HCT116 (cell line): ENCODE measurements around the gene NAA25. TPM values are rescaled to one million over a fixed set of nuclear protein-coding genes. Genes with fewer than 3 reads are reported as not detected.

ENCODE experiments used
- ATAC-seq: fragments of 200-7000 bp; cut with Tn5 transposase; 2 replicates; pipeline ENCODE4 v1.9.1; 2020; ENCODE audit warnings: mild to moderate bottlenecking, moderate library complexity
- BruUV-seq: library from RNA; stranded (reverse); fragments of 400-500 nt; replicated peaks from 2 replicates; lab custom pipeline; 2021; lab: Mats Ljungman, UMichigan
- CTCF ChIA-PET: fragments of 300-600 bp; sonication (Branson Sonifier 250); formaldehyde crosslinking; loops from one replicate; lab custom pipeline; 2021; ENCODE audit warnings: antibody characterized with exemption; lab: Charles Lee
- POLR2A ChIA-PET: fragments of 300-600, 350-600 bp; sonication (Branson Sonifier 250); formaldehyde crosslinking; loops from one replicate; lab custom pipeline; 2021; ENCODE audit warnings: antibody characterized with exemption; lab: Charles Lee
- RAD21 ChIA-PET, 2 experiments: fragments of 300-600 bp; sonication (Branson Sonifier 250); formaldehyde crosslinking; loops; one replicate each; lab custom pipeline; 2023; ENCODE audit warnings: low total read pairs in 2 of 2; ENCODE audit not compliant: uncharacterized antibody in 2 of 2, unreplicated experiment in 2 of 2, low non-redundant PET in 1 of 2; lab: Charles Lee
- DNase-seq: peaks from one replicate; pipeline ENCODE4 v3.0.0-alpha.2; 2010; ENCODE audit warnings: low read depth, low spot score
- H2AFZ ChIP-seq: fragments of 200-600 bp; shearing (Covaris generic), sonication (generic); 2 replicates; pipeline ENCODE4 v1.6.1; 2017; ENCODE audit warnings: low read depth, mixed run types, mixed read lengths, antibody characterized with exemption, low read length; ENCODE audit not compliant: poor library complexity, severe bottlenecking
- H3K27ac ChIP-seq: 2 replicates; pipeline ENCODE4 v1.5.1; 2012; ENCODE audit warnings: low read depth, low read length
- H3K27me3 ChIP-seq: fragments of 200-600 bp; sonication (generic); 2 replicates; pipeline ENCODE4 v1.6.1; 2016; ENCODE audit warnings: mixed run types, low read length, mixed read lengths; ENCODE audit not compliant: insufficient read depth
- H3K36me3 ChIP-seq, 2 experiments: fragments of 200-500 bp in 1 of 2; fragments of 200-600 bp in 1 of 2; sonication (Bioruptor generic) in 1 of 2; sonication (generic) in 1 of 2; 2 replicates each; pipeline versions ENCODE4 v1.5.1 to v1.6.1; 2014 to 2016; ENCODE audit warnings: low read length in 2 of 2, inconsistent platforms in 1 of 2, mixed read lengths in 1 of 2, mixed run types in 1 of 2; ENCODE audit not compliant: insufficient read depth in 2 of 2, control insufficient read depth in 1 of 2
- H3K4me1 ChIP-seq, 2 experiments: fragments of 200-600 bp in 1 of 2; sonication (generic) in 1 of 2; 2 replicates each; pipeline versions ENCODE4 v1.5.1 to v1.6.1; 2012 to 2017; ENCODE audit warnings: low read length in 2 of 2, inconsistent platforms in 1 of 2, mild to moderate bottlenecking in 1 of 2, mixed read lengths in 1 of 2, mixed run types in 1 of 2, moderate library complexity in 1 of 2; ENCODE audit not compliant: insufficient read depth in 2 of 2, control insufficient read depth in 1 of 2
- H3K4me2 ChIP-seq: fragments of 200-600 bp; sonication (generic); 2 replicates; pipeline ENCODE4 v1.6.1; 2017; ENCODE audit warnings: mixed run types, low read length, mixed read lengths
- H3K4me3 ChIP-seq, 2 experiments: fragments of 200-600 bp in 1 of 2; sonication (generic) in 1 of 2; replicated peaks in 1 of 2; 2 replicates each; pipeline ENCODE4 v1.5.1; 2011 to 2016; ENCODE audit warnings: low read length in 2 of 2, control low read depth in 1 of 2, low read depth in 1 of 2, mild to moderate bottlenecking in 1 of 2, mixed read lengths in 1 of 2, mixed run types in 1 of 2
- H3K79me2 ChIP-seq: fragments of 200-600 bp; sonication (generic); 2 replicates; pipeline ENCODE4 v1.6.1; 2017; ENCODE audit warnings: mild to moderate bottlenecking, mixed run types, low read length, moderate library complexity, mixed read lengths; ENCODE audit not compliant: insufficient read depth
- H3K9ac ChIP-seq: fragments of 200-600 bp; sonication (generic); 2 replicates; pipeline ENCODE4 v1.6.1; 2016; ENCODE audit warnings: low read length, mixed read lengths
- H3K9me2 ChIP-seq: fragments of 200-600 bp; sonication (generic), shearing (Covaris generic); 2 replicates; pipeline ENCODE4 v1.6.1; 2017; ENCODE audit warnings: mixed run types, mild to moderate bottlenecking, moderate library complexity; ENCODE audit not compliant: insufficient read depth
- H3K9me3 ChIP-seq, 2 experiments: fragments of 200-500 bp in 1 of 2; fragments of 200-600 bp in 1 of 2; sonication (Bioruptor generic) in 1 of 2; sonication (generic) in 1 of 2; 2 replicates each; pipeline ENCODE4 v1.6.1; 2014 to 2017; ENCODE audit warnings: low read length in 2 of 2, mixed read lengths in 2 of 2, inconsistent platforms in 1 of 2, low read depth in 1 of 2, mild to moderate bottlenecking in 1 of 2, mixed run types in 1 of 2, moderate library complexity in 1 of 2; ENCODE audit not compliant: control insufficient read depth in 1 of 2, insufficient read depth in 1 of 2
- H4K20me1 ChIP-seq: fragments of 200-600 bp; sonication (generic), shearing (Covaris generic); 2 replicates; pipeline ENCODE4 v1.6.1; 2017; ENCODE audit warnings: mixed run types, mild to moderate bottlenecking, moderate library complexity; ENCODE audit not compliant: insufficient read depth
- CEBPB ChIP-seq: IDR thresholded peaks from 2 replicates; pipeline ENCODE4 v1.6.1; 2012; ENCODE audit warnings: low read depth
- EZH2 ChIP-seq: fragments of 200-600 bp; sonication (generic); IDR thresholded peaks from 2 replicates; pipeline ENCODE4 v1.6.1; 2017; ENCODE audit warnings: antibody characterized with exemption, mixed run types
- FOSL1 ChIP-seq: IDR thresholded peaks from 2 replicates; pipeline ENCODE4 v1.6.1; 2012; ENCODE audit warnings: low read depth
- SIN3A ChIP-seq: IDR thresholded peaks from 2 replicates; pipeline ENCODE4 v1.6.1; 2012; ENCODE audit warnings: low read depth
- YY1 ChIP-seq: IDR thresholded peaks from 2 replicates; pipeline ENCODE4 v1.6.1; 2011; ENCODE audit warnings: low read length, low read depth, moderate library complexity, mild to moderate bottlenecking; ENCODE audit not compliant: insufficient replicate concordance; ENCODE audit errors: extremely low read depth
- ZBTB33 ChIP-seq: IDR thresholded peaks from 2 replicates; pipeline ENCODE4 v1.6.1; 2011; ENCODE audit warnings: mild to moderate bottlenecking, low read length, moderate library complexity; ENCODE audit not compliant: insufficient replicate concordance; ENCODE audit errors: extremely low read depth
- intact Hi-C: fragments of 100-400 bp; cut with micrococcal nuclease; formaldehyde crosslinking; loops from 2 replicates; pipeline ENCODE4 v1.10.0; 2022
- total RNA-seq: library from RNA; stranded (reverse); gene quantifications from one replicate; pipeline ENCODE4 v1.2.1, GENCODE V29; 2021; ENCODE audit not compliant: unreplicated experiment
- TF ChIP-seq, protein P1 (sequence below): IDR thresholded peaks from 2 replicates; pipeline ENCODE4 v1.6.1; 2012
- TF ChIP-seq, protein P2 (sequence below): IDR thresholded peaks from 2 replicates; pipeline ENCODE4 v1.6.1; 2012

NAA25 gene
- total RNA-seq, 1 experiment from 2014 or later, result 56.6 TPM

DNA sequence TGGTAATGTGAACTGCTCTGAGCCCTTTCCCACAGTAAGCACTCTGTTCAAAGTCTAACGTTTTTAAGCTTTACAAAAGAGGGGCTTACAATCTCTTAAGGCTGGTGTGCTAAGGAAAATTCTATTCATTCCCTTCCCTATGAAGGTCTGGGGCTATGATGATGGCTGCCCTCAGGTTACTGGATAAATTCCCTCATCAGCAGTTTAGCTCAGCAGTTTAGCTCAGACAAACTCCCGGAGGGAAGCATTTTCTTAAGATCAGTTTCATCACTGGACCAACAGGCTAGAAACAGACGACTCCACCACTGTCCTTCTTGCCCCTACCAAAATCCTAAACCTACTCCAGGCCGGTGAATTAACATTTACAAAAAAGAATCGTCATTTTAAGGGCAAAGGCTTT, 76.3 kb downstream of the NAA25 start:
- no peak for ATAC-seq
- H3K79me2 ChIP-seq, result peaks cover 18% of the 10 kb centered on the region; the same call in 1 of the 2 replicates
- H3K4me1 ChIP-seq, result no peaks in the 10 kb centered on the region
- H3K9ac ChIP-seq, result no peak overlapping the region
- no peak overlapping the region for H3K4me3 ChIP-seq
- ChIA-PET POLR2A (no interaction called here), RAD21 (no interaction called here), CTCF (no interaction called here)
- H4K20me1 ChIP-seq, result no peaks in the 10 kb centered on the region; the same call in 1 of the 2 replicates
- no peak overlapping the region for H3K4me2 ChIP-seq
- TF ChIP-seq EZH2 (no peak), FOSL1 (no peak), SIN3A (no peak), ZBTB33 (no peak), CEBPB (no peak), YY1 (no peak)
- TF ChIP-seq, protein P1, sequence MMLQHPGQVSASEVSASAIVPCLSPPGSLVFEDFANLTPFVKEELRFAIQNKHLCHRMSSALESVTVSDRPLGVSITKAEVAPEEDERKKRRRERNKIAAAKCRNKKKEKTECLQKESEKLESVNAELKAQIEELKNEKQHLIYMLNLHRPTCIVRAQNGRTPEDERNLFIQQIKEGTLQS, result no peak
- TF ChIP-seq, protein P2, sequence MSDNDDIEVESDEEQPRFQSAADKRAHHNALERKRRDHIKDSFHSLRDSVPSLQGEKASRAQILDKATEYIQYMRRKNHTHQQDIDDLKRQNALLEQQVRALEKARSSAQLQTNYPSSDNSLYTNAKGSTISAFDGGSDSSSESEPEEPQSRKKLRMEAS, result no peak
- no peaks in the 10 kb centered on the region for H3K27me3 ChIP-seq
- no peak overlapping the region for H3K27ac ChIP-seq
- H3K9me2 ChIP-seq, result no peaks in the 10 kb centered on the region
- peaks cover 57 to 70% of the 10 kb centered on the region in 2 experiments for H3K36me3 ChIP-seq
- intact Hi-C loops, result loop anchor here (10.0 kb wide), 1 partner anchor 353 kb away; the partner anchor contains the start of gene HECTD4
- DNase-seq, result no peak
- BruUV-seq, result no TSS peak
- no peak overlapping the region for H2AFZ ChIP-seq
- H3K9me3 ChIP-seq, result no peaks in the 10 kb centered on the region
